Lower lobe of right lung (tissue), 2 donors: ENCODE results near the gene ZMIZ1. TPM values are rescaled to one million over a fixed set of nuclear protein-coding genes. Genes with fewer than 3 reads are reported as not detected.

Experiments used
- ATAC-seq, 2 donors: fragments of 200-7000 bp; cut with Tn5 transposase; one replicate each; pipeline ENCODE4 v1.9.1; 2020 to 2022; ENCODE audit warnings: mild to moderate bottlenecking in 2 of 2, moderate library complexity in 2 of 2
- DNase-seq: peaks from one replicate; pipeline ENCODE4 v3.0.0-alpha.2; 2020
- H3K27ac ChIP-seq: fragments of 200-600 bp; one replicate; pipeline ENCODE4 v1.8.0; 2022
- H3K27me3 ChIP-seq: fragments of 200-600 bp; one replicate; pipeline ENCODE4 v1.8.0; 2022; ENCODE audit warnings: low read depth
- H3K36me3 ChIP-seq: fragments of 200-600 bp; one replicate; pipeline ENCODE4 v1.8.0; 2022; ENCODE audit warnings: mild to moderate bottlenecking
- H3K4me1 ChIP-seq: fragments of 200-600 bp; one replicate; pipeline ENCODE4 v1.8.0; 2022
- H3K4me3 ChIP-seq: fragments of 200-600 bp; one replicate; pipeline ENCODE4 v1.8.0; 2022; ENCODE audit warnings: mild to moderate bottlenecking
- H3K9me3 ChIP-seq: fragments of 200-600 bp; one replicate; pipeline ENCODE4 v1.8.0; 2022
- intact Hi-C: fragments of 100-400 bp; cut with DNase I; formaldehyde crosslinking; loops from one replicate; pipeline ENCODE4 v1.11.0; 2022
- total RNA-seq: library from RNA; stranded (reverse); fragmentation: NEBNext Ultra II Directional; extraction: Animal tissue kit (Norgen Biotek cat#: 25700); gene quantifications from one replicate; pipeline ENCODE4 v1.2.1, GENCODE V29; 2021
- TF ChIP-seq, protein P1 (sequence below): fragments of 200-600 bp; IDR thresholded peaks from one replicate; pipeline ENCODE4 v1.8.0; 2022; ENCODE audit warnings: antibody characterized with exemption, mild to moderate bottlenecking
- donor health status: DM: no; HTN: yes; CAD: no; lungs with severe emphysema.

Gene ZMIZ1
- total RNA-seq, 1 donor from 2014 or later: 102 TPM

DNA sequence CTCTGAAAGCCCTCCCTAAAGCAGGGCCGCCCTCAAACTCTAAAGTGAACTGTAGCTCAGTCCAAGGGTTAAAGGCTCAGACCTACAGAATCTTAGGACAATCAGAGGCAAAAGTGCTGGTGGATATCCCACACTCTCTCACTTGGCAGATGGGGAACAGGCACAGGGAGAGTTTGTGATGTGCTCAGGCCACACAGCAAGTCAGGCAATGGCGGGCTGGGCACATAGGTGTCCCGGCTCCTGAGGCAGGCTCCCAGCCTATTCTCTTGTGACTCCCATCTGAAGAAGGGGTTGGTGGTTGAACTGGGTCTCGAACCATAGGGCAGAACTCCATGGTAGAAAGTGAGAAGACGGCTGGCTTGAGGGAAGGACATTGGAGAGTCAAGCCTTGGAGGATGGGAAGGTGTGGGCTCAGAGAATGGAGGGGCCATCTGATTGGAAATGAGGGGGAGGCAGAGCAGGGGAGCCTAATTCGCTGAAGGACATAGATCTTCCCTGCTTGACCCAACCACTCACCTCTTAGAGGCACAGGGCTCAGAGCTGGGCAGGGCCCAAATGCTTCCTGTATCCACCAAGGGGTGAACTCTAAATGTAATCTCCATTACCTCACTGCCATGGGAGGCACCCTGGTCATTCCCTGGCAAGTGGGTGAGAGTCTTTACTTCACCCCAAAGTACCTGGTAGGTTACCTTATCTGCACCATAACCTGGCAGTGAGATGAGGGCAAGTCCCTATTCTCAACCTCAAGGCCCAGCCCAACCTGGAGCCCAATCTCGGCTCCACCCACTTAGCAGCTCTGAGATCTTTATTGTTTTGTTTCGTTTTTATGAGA lies 4.9 kb upstream of the ZMIZ1 start:
- ATAC-seq (no peak), DNase-seq (peak; percentile 36)
- H3K36me3 ChIP-seq: no peaks in the 10 kb centered on the region
- H3K9me3 ChIP-seq: no peaks in the 10 kb centered on the region
- H3K4me3 ChIP-seq: no peak overlapping the region
- no peaks in the 10 kb centered on the region for H3K27me3 ChIP-seq
- H3K4me1 ChIP-seq: peaks cover 41% of the 10 kb centered on the region
- intact Hi-C loops: no loop called here
- no peak overlapping the region for H3K27ac ChIP-seq
- TF ChIP-seq, protein P1, sequence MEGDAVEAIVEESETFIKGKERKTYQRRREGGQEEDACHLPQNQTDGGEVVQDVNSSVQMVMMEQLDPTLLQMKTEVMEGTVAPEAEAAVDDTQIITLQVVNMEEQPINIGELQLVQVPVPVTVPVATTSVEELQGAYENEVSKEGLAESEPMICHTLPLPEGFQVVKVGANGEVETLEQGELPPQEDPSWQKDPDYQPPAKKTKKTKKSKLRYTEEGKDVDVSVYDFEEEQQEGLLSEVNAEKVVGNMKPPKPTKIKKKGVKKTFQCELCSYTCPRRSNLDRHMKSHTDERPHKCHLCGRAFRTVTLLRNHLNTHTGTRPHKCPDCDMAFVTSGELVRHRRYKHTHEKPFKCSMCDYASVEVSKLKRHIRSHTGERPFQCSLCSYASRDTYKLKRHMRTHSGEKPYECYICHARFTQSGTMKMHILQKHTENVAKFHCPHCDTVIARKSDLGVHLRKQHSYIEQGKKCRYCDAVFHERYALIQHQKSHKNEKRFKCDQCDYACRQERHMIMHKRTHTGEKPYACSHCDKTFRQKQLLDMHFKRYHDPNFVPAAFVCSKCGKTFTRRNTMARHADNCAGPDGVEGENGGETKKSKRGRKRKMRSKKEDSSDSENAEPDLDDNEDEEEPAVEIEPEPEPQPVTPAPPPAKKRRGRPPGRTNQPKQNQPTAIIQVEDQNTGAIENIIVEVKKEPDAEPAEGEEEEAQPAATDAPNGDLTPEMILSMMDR: no peak

DNA sequence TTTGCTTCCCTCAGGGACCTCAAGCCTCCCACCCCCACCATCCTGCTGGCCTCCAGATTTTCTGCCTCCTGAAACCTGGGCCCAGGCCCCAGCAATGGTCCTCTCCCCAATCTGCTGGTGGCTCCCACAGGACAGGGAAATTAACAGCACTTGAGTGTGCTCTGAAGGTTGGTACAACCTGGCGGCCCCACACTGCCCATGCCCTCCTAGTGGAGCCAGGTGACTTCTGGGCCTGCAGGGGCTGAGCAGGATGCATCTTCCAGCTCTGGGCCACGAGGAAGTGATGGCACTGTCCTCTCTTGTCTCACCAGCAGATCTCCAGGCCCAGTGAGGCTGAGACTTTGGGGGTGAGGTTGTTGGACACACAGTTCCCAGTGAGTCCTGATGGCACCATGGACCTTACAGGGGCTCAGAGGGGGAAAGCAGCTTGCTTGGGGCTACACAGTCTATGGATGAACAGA lies 3.6 kb upstream of the ZMIZ1 start:
- H3K9me3 ChIP-seq: no peaks in the 10 kb centered on the region
- no peak overlapping the region for H3K4me3 ChIP-seq
- no peaks in the 10 kb centered on the region for H3K27me3 ChIP-seq
- H3K36me3 ChIP-seq: no peaks in the 10 kb centered on the region
- TF ChIP-seq, protein P1: no peak
- H3K4me1 ChIP-seq: peaks cover 28% of the 10 kb centered on the region
- DNase-seq: peak; percentile 28
- ATAC-seq: no peak
- H3K27ac ChIP-seq: no peak overlapping the region
- intact Hi-C loops: no loop called here

DNA sequence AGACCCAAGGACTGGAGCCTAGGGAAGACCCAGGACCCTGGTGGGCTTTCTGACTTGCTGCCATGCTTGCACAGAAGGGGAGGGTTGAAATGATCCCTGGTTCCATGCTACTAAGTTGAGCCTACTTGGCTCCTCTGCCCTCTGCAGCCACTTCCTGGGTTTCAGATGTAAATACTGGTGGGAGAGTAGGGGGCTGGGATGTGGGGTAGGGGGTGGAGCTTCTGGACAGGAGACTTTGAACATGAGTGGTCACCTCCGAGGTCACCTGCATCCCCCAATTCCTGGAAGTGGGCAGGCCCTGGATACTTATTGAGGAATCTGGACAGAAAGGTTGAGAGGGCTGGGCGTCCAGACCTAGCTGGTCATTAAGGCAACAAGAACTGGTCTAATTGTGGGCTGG lies 2.9 kb upstream of the ZMIZ1 start:
- intact Hi-C loops: no loop called here
- TF ChIP-seq, protein P1: no peak
- peaks cover 22% of the 10 kb centered on the region for H3K4me1 ChIP-seq
- no peaks in the 10 kb centered on the region for H3K9me3 ChIP-seq
- no peak overlapping the region for H3K4me3 ChIP-seq
- ATAC-seq: no peak
- H3K27ac ChIP-seq: no peak overlapping the region
- no peaks in the 10 kb centered on the region for H3K36me3 ChIP-seq
- no peaks in the 10 kb centered on the region for H3K27me3 ChIP-seq
- peak; percentile 30 for DNase-seq

DNA sequence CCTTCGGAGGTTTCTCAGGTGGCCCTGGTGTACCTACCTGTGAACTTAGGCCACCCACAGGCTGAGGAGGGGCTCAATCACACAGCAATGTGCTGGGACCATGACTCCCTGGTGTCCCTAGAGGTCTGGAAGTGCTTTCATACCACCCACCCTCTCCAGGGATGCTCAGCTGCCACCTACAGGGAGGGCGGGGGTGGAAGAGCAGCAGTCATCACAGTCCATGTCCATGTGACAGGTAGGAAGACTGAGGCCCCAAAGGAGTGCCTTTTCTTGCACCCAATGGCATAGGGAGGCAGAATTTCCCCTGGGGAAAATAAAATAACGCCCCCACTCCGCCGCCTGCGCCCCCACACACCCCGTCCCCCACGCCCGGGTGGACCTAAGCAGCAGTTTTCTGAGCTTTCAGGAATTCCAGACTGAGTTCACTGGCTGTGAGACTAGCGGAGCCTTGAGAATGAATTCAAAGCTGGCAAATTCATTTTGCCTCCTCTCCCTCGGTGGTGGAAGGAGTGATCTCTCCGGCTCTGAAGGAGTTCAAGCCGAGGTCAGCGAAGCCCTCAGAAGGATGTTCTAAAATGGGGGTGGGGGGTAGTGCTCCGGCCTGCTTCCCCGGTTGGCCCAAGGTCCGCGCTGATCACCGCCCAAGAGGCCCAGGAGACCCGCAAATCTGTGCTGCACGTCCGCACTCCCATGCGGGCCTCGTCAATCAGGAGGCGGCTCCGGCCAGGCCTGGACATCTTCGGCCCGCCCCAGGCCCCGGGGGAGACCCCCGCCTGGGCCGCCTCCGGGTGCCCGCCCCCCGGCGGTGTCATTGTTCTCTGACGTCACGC lies 2.1 kb upstream of the ZMIZ1 start:
- Histone ChIP-seq H3K36me3 (no peaks in the 10 kb centered on the region), H3K4me1 (peaks cover 20% of the 10 kb centered on the region), H3K4me3 (peak overlapping the region; percentile 86), H3K27me3 (no peaks in the 10 kb centered on the region), H3K27ac (peak overlapping the region; percentile 95), H3K9me3 (no peaks in the 10 kb centered on the region)
- peak; percentile 35 for DNase-seq
- TF ChIP-seq, protein P1: peak; percentile 24
- intact Hi-C loops: no loop called here
- peak; percentile 0 for ATAC-seq

DNA sequence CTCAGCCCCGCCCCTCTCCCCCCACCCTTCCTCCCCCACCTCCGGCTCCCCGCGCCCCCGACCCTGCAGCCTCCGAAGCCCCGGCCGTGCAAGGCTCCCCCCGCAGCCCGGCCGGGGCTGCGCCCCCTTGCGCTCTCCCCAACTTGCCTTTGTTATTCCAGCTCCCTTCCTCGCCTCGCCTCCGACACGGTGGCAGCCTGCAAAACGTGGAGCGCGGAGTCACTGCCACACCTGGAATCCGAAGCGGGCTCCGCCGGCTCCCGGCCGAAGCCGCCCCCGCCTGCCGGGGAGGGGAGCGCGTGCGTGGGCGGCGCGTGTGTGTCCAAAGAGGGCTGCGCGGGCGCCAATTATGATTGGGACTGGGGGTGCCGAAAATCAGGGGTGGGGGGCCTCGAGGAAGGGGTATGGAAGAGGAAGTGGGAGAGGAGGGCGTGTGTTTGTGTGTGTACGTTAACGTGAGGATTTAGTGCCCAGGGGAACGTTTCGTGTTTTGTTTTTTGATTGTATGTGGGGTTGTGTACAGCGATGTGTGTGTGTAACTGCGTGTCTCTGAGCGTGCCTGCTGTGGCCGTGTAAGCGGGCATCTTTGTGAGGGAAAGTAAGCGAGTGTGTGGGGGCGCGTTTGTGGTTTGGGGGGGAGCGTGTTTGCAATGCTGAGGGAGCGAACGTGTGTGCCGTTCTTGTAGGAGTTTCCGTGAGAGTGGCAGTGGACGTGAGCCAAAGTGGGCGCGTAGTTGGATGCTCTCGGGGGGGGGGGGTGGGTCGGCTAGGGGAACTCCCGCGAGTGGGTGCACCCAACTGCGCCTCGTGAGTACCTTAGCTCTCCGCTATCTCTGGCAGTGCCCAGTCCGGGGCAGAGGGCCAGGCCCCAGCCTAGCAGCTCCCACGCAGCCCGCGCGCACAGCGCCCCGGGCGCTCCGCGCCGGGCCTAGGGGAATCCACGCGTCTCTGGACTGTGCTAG lies 1.2 kb upstream of the ZMIZ1 start:
- Histone ChIP-seq H3K27me3 (no peaks in the 10 kb centered on the region), H3K9me3 (no peaks in the 10 kb centered on the region), H3K36me3 (no peaks in the 10 kb centered on the region), H3K4me3 (peak overlapping the region; percentile 86), H3K27ac (peak overlapping the region; percentile 95), H3K4me1 (peaks cover 29% of the 10 kb centered on the region)
- DNase-seq: peak; percentile 90
- ATAC-seq: peak; percentile 44 to 56
- TF ChIP-seq, protein P1: peak; percentile 6
- intact Hi-C loops: no loop called here
